Esophagus squamous epithelium (tissue), 5 donors: ENCODE data around the gene INTS7. TPM values are rescaled to one million over a fixed set of nuclear protein-coding genes. Genes with fewer than 3 reads are reported as not detected.
"Not testable (repeated sequence)": the region's sequence is repeated elsewhere in the genome, so short reads cannot be mapped to it uniquely, and the experiment has no call there.

ENCODE experiments used
- DNase-seq: peaks from one replicate; lab custom pipeline; 2025; lab: John Stamatoyannopoulos, UW
- H3K27ac ChIP-seq, 4 donors: fragments of 200-600 bp; sonication (generic); one replicate each; pipeline ENCODE4 v1.5.1; 2016 to 2019; ENCODE audit warnings: mild to moderate bottlenecking in 1 of 4
- H3K27me3 ChIP-seq, 4 donors: fragments of 200-600 bp; sonication (generic); 1 replicate in 3 of 4; 2 replicates in 1 of 4; pipeline versions ENCODE4 v1.5.1 to v1.6.0; 2017 to 2021; ENCODE audit warnings: antibody characterized with exemption in 1 of 4
- H3K36me3 ChIP-seq, 3 donors: fragments of 200-600 bp; sonication (generic); one replicate each; pipeline ENCODE4 v1.5.1; 2016 to 2019
- H3K4me1 ChIP-seq, 3 donors: fragments of 200-600 bp; sonication (generic); one replicate each; pipeline ENCODE4 v1.5.1; 2017 to 2019
- H3K4me3 ChIP-seq, 4 donors: fragments of 200-600 bp; sonication (generic); 1 replicate in 3 of 4; 2 replicates in 1 of 4; pipeline ENCODE4 v1.5.1; 2016 to 2019; ENCODE audit warnings: mild to moderate bottlenecking in 2 of 4, moderate library complexity in 1 of 4
- H3K9me3 ChIP-seq, 3 donors: fragments of 200-600 bp; sonication (generic); one replicate each; pipeline ENCODE4 v1.5.1; 2016 to 2019
- POLR2A ChIP-seq, 4 donors: fragments of 450-650 bp; IDR thresholded peaks; one replicate each; pipeline ENCODE4 v1.6.1; 2017; ENCODE audit warnings: antibody characterized with exemption in 4 of 4, mild to moderate bottlenecking in 4 of 4, moderate library complexity in 3 of 4
- WGBS, 2 donors: methylation state at CpG; one replicate each; pipeline ENCODE4 v1.1.5; 2018; 5-methylcytosine and 5-hydroxymethylcytosine counted together
- intact Hi-C: fragments of 100-400 bp; cut with DNase I; formaldehyde crosslinking; loops from one replicate; pipeline ENCODE4 v1.15.0; 2022
- total RNA-seq, 4 donors: library from RNA; depleted of rRNA; stranded (reverse); fragments of >200 nt; gene quantifications; one replicate each; pipeline ENCODE4 v1.1.0, GENCODE V29; 2016
- TF ChIP-seq, protein P1 (sequence below), 6 experiments: fragments of 450-650 bp in 4 of 6; fragments of 200-600 bp in 2 of 6; sonication (generic) in 2 of 6; IDR thresholded peaks; one replicate each; pipeline ENCODE4 v1.5.1; 2016 to 2019; ENCODE audit warnings: antibody characterized with exemption in 6 of 6, mild to moderate bottlenecking in 4 of 6, moderate library complexity in 4 of 6
- donor health status: DM: yes; HTN: yes; CAD: no.

INTS7 gene
- total RNA-seq, 4 donors from 2014 or later, result 13.8 to 20.7 (median 14.4) TPM

DNA sequence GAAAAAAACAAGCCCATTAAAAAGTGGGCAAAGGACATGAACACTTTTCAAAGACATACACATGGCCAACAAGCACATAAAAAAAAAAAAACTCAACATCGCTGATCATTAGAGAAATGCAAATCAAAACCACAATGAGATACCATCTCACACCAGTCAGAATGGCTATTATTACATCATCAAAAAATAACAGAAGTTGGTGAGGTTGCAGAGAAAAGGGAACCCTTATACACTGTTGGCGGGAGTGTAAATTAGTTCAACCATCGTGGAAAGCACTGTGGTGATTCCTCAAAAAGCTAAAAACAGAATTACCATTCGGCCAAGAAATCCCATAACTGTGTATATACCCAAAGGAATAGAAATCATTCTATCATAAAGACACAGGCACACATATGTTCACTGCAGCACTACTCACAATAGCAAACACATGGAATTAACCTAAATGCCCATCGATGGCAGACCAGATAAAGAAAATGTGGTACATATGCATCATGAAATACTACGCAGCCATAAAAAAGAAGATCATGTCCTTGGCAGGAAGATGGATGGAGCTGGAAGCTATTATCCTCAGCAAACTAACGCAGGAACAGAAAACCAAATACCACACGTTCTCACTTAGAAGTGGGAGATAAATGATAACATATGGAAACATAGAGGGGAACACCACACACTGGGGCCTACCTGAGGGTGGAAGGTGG lies 70.1 kb downstream of the INTS7 start:
- WGBS, 2 donors, result 82 to 83% methylated on average over 8 of the region's 8 CpGs
- no peaks in the 10 kb centered on the region for H3K4me1 ChIP-seq
- H3K9me3 ChIP-seq, result no peaks in the 10 kb centered on the region
- DNase-seq, result no peak
- H3K4me3 ChIP-seq, result no peak overlapping the region
- no peak for TF ChIP-seq POLR2A (IDR thresholded peaks at IDR 0.05)
- TF ChIP-seq, protein P1, sequence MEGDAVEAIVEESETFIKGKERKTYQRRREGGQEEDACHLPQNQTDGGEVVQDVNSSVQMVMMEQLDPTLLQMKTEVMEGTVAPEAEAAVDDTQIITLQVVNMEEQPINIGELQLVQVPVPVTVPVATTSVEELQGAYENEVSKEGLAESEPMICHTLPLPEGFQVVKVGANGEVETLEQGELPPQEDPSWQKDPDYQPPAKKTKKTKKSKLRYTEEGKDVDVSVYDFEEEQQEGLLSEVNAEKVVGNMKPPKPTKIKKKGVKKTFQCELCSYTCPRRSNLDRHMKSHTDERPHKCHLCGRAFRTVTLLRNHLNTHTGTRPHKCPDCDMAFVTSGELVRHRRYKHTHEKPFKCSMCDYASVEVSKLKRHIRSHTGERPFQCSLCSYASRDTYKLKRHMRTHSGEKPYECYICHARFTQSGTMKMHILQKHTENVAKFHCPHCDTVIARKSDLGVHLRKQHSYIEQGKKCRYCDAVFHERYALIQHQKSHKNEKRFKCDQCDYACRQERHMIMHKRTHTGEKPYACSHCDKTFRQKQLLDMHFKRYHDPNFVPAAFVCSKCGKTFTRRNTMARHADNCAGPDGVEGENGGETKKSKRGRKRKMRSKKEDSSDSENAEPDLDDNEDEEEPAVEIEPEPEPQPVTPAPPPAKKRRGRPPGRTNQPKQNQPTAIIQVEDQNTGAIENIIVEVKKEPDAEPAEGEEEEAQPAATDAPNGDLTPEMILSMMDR (IDR thresholded peaks at IDR 0.05), result no peak
- no peak overlapping the region for H3K27ac ChIP-seq
- intact Hi-C loops, result no loop called here
- no peaks in the 10 kb centered on the region for H3K27me3 ChIP-seq
- peaks cover 0 to 75% (median 0%) of the 10 kb centered on the region in 3 donors for H3K36me3 ChIP-seq

- DNase-seq, result no peak
- Histone ChIP-seq H3K4me3 (no peak overlapping the region), H3K9me3 (no peaks in the 10 kb centered on the region), H3K27me3 (no peaks in the 10 kb centered on the region), H3K4me1 (no peaks in the 10 kb centered on the region), H3K36me3 (peaks cover 0 to 53% (median 0%) of the 10 kb centered on the region in 3 donors), H3K27ac (no peak overlapping the region)
- WGBS, 2 donors, result 96% methylated on average over 4 of the region's 11 CpGs; no CpG with 5 or more reads in 1 of the 2 donors
- intact Hi-C loops, result no loop called here
- TF ChIP-seq POLR2A (IDR thresholded peaks at IDR 0.05), result no peak
- TF ChIP-seq, protein P1 (IDR thresholded peaks at IDR 0.05), result no peak
Measured at GRCh38 chr1:211959680-211960079, 75.7 kb downstream of the INTS7 start.

- Histone ChIP-seq H3K36me3 (peaks cover 0 to 48% (median 0%) of the 10 kb centered on the region in 3 donors), H3K27me3 (no peaks in the 10 kb centered on the region), H3K9me3 (no peaks in the 10 kb centered on the region), H3K4me3 (no peak overlapping the region), H3K27ac (no peak overlapping the region), H3K4me1 (no peaks in the 10 kb centered on the region)
- 98 to 100% methylated on average over 5 to 8 of the region's 8 CpGs for WGBS, 2 donors
- intact Hi-C loops, result no loop called here
- no peak for TF ChIP-seq POLR2A (IDR thresholded peaks at IDR 0.05)
- TF ChIP-seq, protein P1 (IDR thresholded peaks at IDR 0.05), result no peak
- no peak for DNase-seq
Measured at GRCh38 chr1:211959221-211959620, 76.1 kb downstream of the INTS7 start.

DNA sequence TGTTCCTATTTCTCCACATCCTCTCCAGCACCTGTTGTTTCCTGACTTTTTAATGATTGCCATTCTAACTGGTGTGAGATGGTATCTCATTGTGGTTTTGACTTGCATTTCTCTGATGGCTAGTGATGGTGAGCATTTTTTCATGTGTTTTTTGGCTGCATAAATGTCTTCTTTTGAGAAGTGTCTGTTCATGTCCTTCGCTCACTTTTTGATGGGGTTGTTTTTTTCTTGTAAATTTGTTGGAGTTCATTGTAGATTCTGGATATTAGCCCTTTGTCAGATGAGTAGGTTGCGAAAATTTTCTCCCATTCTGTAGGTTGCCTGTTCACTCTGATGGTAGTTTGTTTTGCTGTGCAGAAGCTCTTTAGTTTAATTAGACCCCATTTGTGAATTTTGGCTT lies 81.3 kb downstream of the INTS7 start:
- WGBS, 2 donors, result 92 to 100% methylated on average over 1 to 2 of the region's 2 CpGs
- not testable (repeated sequence) for DNase-seq

DNA sequence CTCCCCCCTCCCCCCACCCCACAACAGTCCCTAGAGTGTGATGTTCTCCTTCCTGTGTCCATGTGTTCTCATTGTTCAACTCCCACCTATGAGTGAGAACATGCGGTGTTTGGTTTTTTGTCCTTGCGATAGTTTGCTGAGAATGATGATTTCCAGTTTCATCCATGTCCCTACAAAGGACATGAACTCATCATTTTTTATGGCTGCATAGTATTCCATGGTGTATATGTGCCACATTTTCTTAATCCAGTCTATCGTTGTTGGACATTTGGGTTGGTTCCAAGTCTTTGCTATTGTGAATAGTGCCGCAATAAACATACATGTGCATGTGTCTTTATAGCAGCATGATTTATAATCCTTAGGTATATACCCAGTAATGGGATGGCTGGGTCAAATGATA lies 81.8 kb downstream of the INTS7 start:
- H3K4me1 ChIP-seq, H3K27me3 ChIP-seq, H3K27ac ChIP-seq, intact Hi-C loops, DNase-seq, H3K4me3 ChIP-seq, H3K9me3 ChIP-seq: not testable (repeated sequence)
- WGBS, 2 donors, result no CpG with 5 or more reads among the region's 4 CpGs
- peaks cover 0 to 29% (median 0%) of the 10 kb centered on the region in 3 donors for H3K36me3 ChIP-seq

More for the DNA sequence above, 81.3 kb downstream of the INTS7 start:
- H3K9me3 ChIP-seq, H3K27ac ChIP-seq, H3K27me3 ChIP-seq, H3K4me1 ChIP-seq, intact Hi-C loops, H3K4me3 ChIP-seq: not testable (repeated sequence)
- peaks cover 0 to 29% (median 0%) of the 10 kb centered on the region in 3 donors for H3K36me3 ChIP-seq

- no peak for DNase-seq
- 88 to 96% methylated on average over 2 of the region's 2 CpGs for WGBS, 2 donors
- Histone ChIP-seq H3K36me3 (peaks cover 0 to 28% (median 0%) of the 10 kb centered on the region in 3 donors), H3K9me3 (no peaks in the 10 kb centered on the region), H3K4me3 (no peak overlapping the region), H3K27me3 (no peaks in the 10 kb centered on the region), H3K4me1 (peaks cover 0 to 8% (median 0%) of the 10 kb centered on the region in 3 donors), H3K27ac (peak overlapping the region in 2 of 4 donors; percentile 10 to 40)
- intact Hi-C loops, result no loop called here
- TF ChIP-seq, protein P1 (IDR thresholded peaks at IDR 0.05), result no peak
- TF ChIP-seq POLR2A (IDR thresholded peaks at IDR 0.05), result no peak
Measured at GRCh38 chr1:211952299-211952698, 83.1 kb downstream of the INTS7 start.
